Fibroblast of upper back skin (primary cell): Measurements from ENCODE around the gene SLC12A9.

ENCODE experiments used
- DNase-seq: peaks from one replicate; pipeline ENCODE4 v3.0.0-alpha.2; 2013

The SLC12A9 gene

DNA sequence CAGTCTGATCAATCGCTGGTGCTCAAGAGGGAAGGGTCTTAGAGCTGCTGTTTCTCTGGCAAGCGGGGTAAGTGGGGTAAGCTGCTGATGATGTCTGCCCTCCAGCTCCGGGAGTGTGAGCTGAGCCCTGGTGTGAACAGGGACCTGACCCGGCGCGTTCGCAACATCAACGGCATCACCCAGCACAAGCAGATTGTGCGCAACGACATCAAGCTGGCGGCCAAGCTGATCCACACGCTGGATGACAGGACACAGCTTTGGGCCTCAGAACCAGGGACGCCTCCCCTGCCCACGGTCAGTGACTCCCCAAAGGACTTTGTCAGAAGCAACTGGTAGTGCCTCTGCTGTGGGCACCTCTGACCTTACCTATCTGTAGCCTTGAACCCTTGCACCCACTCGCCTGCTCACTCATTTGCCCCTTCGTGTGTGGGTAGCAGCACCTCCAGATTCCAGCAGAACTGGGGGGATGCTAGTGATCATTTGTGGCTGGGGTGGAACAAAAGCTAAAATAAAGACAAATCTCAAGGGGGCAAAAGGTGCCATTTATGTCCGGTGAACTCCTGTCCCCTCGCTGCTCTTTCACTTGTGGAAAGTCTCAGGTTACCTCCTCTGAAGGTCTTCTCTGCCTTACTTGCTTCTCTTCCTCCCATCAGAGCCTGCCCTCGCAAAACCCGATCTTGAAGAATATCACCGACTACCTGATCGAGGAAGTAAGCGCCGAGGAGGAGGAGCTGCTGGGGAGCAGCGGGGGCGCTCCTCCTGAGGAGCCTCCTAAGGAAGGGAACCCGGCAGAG lies 33.8 kb downstream of the SLC12A9 start:
- no peak for DNase-seq

DNA sequence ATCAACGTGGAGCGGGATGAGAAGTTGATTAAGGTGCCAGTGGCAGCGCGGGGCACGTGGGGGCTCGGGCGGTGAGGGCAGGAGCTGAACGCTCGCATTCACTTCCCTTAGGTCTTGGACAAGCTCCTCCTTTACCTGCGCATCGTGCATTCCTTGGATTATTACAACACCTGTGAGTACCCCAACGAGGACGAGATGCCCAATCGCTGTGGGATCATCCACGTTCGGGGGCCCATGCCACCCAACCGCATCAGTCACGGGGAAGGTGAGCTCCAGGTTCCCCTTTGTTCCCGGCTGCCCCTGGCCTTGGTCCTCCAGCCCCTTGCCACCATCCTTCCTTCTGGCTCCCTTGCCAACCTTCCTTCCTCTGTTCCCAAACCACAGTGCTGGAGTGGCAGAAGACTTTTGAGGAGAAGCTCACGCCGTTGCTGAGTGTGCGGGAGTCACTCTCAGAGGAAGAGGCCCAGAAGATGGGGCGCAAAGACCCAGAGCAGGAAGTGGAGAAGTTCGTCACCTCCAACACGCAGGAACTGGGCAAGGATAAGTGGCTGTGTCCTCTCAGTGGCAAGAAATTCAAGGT lies 34.5 kb downstream of the SLC12A9 start:
- DNase-seq, result no peak

DNA sequence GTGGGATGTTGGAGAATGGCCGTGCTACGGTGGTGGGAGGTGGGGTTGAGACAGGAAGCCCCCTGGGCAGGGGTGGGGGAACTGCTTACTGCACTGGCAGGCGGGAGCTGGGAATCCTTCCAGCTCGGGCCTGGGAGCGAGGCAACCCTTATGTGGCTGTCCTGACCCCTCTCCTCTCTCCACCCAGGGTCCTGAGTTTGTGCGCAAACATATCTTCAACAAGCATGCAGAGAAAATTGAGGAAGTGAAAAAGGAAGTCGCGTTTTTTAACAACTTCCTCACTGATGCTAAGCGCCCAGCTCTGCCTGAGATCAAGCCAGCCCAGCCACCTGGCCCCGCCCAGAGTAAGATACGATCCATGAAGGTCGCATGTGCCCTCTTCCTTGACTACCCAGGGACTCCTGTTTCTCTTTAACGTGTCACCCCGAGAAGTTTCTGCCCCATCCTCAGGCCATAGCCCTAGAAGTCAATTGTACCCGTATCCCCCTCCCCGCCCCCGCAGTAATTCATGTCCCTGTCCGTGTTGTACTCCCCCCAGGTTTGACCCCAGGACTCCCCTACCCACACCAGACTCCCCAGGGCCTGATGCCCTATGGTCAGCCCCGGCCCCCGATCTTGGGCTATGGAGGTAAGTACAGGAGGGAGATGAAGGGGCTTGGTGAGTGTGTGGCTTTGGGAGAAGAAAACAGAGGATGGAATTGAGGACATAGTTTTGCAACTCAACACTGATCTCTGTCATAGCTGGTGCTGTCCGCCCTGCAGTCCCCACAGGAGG lies 35.2 kb downstream of the SLC12A9 start:
- DNase-seq, result no peak

DNA sequence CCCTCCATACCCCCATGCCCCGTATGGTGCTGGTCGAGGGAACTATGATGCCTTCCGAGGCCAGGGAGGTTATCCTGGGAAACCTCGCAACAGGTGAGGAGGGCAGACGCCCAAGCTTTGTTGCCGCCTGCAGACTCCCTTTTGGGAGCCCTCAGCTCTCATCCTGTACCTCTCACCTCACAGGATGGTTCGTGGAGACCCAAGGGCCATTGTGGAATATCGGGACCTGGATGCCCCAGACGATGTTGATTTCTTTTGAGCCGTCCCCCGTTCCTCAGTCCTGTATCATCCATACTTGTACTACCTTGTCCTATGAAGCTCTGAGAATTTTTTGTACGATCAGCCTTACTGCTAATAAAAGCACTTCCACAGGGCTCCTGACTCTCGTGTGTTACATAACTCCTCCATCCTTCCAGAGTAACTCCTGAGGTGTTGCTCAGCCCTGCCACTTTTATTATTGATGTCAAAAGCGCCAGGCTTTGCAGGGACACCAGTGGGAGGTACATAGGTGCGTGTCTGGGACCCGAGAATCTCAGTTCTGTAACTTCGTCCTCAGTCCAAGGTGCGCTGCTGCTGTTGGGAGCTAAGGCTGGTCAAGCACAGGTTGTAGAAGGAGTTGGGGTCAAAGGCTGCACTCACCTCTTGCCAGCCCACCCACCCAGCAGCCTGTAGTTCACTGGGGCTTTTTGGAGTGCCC lies 35.9 kb downstream of the SLC12A9 start:
- no peak for DNase-seq

DNA sequence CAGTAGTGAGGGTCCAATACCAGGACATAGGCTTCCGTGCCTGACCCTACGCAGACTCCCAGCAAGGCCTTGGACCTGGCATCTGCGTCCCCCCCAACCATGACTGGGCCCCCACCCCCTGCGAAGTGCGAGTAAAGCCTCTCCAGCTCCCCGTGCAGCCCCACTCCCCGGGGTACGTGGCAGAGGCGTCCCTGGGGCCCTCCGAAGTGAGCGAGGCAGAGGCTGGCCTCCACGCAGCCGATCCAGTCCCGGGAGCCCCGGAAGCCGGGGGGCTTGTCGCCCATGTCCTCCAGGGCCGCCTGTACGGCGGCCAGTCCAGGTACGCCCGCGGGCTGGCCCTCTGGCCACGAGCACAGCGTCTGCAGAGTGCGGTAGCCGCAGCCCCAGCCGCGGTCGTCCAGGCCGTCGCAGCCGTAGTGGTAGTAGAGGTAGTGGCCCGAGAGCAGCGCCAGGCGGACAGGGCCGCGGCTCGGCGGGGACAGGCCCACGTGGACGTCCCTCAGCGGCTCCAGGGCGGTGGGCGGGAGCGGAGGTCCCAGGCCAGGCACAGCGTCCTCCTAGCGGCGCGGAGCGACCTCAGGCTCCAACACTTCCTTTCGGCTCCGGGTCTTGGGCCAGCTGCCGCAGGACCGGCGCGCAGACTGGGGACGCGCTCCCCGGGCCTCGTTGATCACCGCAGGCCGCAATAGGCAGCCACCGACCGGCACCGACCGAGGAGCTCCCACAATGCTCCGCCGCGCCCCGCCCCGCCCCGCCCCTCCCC lies 36.7 kb downstream of the SLC12A9 start, which contains the start of gene UFSP1:
TSS of gene UFSP1 (minus strand) at position 728 of the 763 bp plus-strand sequence. CDS start at position 284, 444 bp downstream.
- DNase-seq, result no peak

DNA sequence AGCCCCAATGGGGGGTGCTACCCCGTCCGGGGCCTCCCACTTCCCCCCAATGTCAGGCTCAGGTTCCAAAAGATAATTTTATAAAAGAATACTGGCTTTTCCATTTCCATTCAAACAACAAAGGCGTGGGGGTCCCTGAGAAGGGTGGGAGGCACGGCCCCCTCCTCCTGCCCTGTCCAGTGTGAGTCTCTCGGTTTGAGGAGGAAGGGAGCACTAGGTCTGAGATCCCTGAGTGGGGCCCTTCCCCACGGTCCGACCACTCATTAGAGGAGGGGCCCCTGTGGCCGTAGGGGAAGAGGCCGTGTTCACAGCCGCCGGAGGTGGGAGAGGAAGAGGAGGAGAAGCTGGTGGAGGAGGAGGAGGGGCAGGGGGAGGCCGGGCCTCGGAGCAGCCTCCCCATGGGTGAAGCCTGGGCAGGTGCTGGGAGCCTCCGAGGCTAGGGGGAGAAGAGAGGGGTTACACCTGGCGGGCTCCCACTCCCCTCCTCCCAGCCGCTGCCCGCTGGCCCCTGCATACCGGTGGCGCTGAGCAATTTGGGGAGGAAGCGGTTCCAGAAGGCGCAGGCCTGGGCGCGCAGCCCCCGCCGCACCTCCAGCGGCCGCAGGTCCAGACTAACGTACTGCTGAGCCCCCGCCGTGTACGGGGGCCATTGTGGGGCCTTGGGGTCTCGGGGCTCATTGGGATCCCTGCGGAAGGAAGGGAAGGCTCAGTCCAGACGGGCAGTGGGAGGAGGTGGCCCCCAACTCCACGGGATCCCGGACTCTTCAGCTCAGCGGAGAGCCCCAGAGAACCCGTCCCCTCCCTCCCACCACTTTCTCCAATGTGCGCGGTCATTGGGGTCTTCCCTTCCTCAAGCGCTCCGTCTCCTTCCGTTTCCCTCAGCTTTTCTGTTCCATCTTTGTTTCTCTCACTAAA lies 38.4 kb downstream of the SLC12A9 start:
- no peak for DNase-seq

DNA sequence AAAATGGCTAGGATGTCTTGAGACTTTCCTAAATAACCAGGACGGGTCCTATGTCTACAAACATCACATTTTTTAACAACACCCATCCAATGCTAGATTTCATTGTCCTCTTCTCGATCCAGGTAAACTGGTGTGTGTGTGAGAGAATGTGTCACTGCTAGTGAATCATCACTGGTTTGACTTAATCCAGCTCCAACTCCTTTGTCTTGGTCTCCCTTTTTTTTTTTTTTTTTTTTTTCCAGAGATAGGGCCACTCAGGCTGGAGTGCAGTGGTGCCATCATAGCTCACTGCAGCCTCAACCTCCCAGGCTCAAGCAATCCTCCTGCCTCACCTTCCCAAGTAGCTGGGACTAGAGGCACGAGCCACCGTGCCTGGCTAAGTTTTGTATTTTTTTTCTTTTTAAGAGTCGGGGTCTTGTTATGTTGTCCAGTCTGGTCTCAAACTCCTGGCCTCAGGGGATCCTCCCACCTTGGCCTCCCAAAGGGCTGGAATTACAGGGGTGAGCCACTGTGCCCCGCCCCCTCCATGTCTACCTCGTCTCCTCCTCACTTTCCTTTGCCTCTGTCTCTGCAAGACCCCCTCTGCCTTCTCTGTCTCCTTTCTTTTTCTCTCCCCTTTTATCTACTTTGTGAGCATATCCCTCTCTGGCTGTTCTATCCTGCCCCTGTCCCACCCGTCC lies 39.2 kb downstream of the SLC12A9 start:
- DNase-seq, result no peak

DNA sequence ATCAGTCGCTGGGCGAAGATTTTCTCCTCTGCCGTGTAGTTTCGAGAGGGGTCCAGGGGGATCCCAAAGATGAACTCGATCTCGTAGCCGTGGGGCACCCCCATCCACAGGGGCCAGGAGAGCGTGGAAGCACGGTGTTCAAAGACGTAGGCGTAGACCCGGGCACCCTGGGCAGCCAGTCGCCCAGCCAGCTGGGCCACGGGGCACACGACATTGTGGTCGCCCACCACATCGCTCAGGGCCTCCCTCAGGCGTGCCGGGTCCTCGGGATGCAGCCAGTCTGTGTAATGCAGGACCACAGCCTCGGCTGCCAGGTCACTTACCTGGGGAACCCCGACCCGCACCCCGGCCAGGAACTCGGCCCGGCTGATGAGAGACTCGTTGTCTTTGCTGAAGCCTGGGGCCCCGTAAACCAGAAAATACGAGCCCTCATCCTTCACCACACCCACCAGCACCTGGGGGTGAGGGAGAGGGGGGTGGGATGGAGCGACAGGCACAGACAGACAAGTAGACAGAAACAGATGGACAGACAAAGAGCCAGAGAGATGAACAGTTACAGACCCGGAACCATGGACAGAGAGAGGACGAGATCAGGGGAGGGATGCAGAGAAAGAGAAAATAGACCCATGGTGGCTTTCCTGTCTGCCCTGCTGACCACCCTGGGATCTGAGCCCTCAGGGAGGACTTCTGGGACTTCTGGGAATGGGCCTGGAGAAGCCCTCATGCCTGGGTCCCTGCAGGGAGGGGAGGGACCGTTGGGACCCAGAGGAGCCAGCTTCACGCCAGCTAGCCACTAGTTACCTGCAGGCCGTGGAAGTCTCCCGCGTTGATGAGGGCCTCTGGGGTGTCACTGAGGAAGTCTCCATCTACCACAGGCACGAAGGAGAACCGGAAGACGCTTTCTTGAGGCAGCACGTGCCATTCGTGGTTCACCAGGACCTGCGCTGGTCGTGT lies 40.1 kb downstream of the SLC12A9 start:
- DNase-seq, result no peak

DNA sequence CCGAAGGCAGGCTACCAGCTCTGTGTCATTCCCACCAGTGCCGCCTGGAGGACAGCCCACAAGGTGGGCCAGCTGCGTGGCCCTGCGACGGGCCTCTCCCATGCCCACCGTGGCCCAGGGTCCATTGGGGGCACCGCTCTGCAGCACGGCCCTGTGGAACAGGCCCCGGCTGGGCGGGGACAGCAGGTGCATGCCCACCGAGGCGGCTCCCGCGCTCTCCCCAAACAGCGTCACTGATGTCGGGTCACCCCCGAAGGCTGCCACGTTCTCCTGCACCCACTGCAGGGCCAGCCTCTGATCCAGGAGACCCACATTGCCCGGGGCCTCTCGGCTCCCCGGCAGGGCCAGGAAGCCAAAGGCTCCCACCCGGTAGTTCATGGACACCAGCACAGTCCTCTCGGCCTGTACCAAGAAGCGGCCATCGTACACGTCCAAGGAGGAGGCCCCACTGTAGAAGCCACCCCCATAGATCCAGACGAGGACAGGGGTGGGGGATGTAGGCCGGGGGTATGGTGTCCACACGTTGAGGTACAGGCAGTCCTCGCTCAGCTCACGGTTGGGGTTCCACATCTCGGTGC lies 40.9 kb downstream of the SLC12A9 start:
- no peak for DNase-seq

DNA sequence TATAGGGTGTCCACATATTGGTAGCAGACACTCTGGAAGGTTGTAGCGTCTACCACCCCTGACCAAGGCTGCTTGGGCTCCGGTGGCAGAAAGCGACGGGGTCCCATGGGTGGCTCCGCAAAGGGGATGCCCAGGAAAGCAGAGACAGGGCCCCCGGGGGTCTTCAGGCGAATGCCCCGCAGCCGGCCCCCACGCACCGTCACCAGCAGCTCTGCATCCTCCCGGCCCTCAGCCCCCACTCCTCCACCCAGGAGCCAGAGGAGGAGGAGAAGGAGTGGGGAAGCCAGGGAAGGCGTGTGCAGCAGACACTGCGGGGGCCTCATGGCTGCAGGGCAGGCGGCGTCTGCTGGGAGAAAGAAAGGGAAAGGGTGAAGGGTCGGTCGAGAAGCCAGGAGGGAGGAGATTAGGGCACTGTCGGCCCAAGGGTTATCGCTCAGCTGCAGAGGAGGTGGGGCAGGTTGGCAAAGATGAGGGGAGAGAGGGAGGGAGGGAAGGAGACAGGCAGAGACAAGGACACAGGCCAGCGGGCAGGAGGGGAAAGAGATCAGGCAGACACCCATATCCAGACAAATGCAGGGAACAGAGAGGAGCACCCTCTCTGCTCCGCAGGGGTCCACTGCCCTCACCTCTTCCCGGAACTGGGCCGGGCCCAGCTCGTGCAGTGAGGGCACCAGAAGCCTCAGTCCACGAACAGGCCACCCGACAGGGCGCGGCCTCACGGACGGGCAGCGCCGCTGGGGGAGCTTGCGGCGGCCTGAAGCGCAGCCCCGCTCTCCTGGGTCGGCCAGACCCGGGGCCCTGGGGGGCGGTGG lies 41.6 kb downstream of the SLC12A9 start:
- no peak for DNase-seq

DNA sequence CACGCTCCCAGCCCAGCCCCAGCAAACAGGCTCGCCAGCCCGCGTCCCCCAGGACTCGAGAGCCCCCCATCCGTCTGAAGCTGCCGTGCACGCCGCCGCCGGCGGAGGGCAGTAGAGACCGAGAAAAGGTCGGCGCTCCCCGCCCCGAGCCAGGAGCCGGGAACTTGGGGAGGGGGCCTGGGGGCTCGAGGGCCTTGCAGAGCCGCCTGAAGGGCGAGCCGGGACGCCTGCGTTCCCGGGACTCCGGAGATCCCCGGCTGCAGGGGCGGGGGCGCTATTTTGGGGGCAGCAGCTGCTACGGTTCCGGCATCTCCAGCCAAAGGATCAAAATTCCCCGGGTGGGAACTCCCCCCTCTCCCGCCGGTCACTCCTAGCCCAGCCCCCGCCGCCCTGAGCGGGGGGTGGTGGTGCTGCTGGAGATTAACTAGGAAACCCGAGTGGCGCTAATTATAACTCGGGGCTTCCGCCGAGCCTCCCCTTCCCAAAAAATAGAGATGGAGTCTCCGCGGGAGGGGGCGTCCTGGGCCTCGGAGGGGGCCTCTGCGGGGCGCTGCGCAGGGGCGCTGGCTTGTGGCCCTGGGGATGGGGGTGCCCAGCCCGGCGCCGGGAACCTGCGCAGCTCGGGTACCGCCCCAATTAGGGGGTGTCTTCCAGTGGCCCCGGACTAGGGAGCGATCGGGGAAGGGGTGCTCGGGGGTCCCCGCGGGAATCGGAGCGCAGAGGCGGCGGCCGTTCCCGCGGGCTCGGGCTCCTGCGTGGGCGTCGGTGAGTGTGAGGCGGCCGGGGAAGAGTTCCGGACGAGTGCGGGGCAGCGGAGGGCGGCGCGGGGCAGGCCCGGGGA lies 42.6 kb downstream of the SLC12A9 start:
- DNase-seq, result peak; percentile 22

DNA sequence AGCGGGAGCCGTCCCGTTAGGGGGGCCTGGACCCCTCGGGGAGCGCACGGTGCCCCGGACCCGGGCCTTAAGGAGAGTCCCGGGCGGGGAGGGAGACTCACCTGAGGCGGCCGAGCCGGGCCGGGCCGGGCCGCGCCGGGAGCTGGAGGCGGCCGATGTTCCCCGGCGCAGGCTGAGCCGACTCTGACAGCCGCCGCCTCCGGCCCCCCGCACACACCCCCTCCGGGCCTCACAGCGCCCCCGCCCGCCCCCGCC lies 43.1 kb downstream of the SLC12A9 start, which contains the start of gene ACHE:
TSS of gene ACHE (minus strand) at position 188 of the 255 bp plus-strand sequence. CDS start 1,656 bp downstream, outside the sequence.
- no peak for DNase-seq

DNA sequence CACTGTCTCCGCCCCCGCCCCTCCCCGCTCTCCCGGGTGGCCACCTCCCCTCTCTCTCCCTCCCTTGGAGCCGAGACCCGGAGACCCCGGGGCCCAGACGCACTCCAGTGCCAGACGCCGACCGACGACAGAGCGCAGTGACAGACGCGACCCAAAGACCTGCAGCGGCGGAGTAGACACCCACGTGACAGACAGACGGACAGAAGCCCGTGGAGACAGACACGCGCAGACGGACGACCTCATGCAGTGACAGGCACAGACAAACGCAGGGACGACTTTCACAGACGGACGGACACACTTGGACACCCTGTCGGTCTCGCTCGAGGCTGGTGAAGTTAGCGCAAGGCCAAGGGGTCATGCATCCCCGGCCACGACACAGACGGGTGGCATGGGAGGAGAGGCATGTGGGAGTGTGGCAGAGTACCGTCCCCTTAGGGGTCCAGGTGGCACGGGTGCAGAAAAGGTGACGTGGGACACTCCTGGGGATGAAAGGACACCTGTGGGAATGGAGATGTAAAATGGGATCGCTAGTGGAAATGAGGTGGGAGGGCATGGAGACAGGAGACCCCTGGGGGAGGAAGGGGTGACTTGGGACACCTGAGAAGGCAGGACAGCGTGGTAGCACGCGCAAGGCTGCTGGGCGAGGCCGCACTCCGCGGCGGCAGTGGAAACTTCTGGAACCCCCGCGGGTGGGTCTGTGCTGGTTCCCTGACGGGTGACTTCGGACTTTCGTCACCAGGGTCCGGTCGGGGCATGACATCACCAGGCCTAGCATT lies 43.6 kb downstream of the SLC12A9 start:
- DNase-seq, result no peak

DNA sequence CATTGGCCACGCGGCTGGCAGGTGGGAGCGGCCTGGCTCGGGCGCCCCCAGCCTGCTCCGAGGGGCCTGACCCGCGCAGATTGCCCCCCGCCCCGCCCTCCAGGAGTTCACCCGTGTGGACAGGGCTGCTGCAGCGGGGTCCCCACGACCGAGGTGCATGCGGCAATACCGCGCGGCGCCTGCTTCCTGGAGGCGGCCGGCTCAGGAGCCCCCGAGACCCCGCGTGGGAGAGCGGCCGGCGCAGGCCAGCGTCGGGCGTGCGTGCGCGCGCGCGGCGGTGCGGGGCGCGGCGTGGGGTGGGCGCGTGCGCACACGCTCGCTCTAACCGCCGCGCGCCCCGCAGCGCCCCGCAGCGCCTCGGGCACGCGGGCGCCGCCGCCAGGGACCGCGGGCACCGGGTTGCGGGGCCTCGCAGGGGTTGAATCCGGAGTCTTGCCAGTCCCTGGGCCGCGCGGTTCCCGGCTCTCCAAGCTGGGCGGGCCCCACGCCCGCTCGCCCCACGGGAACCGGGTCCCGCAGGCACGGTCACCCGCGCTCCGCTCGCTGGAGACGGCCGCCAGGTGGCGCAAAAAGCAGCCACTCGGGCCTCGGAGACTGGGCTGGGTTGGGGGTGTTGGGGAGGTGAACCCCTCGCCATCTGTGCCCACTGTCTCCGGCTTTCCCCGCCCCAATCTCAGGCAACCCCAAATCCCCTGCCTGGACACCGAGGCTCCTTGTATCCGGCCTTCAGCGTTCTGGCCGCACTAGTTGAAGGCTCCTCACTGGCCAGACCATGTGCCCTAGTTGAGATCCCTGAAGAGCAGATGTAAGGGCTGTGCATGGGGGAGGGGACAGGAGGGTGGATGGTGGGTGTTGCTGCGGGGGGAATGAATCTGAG lies 44.5 kb downstream of the SLC12A9 start:
- no peak for DNase-seq

DNA sequence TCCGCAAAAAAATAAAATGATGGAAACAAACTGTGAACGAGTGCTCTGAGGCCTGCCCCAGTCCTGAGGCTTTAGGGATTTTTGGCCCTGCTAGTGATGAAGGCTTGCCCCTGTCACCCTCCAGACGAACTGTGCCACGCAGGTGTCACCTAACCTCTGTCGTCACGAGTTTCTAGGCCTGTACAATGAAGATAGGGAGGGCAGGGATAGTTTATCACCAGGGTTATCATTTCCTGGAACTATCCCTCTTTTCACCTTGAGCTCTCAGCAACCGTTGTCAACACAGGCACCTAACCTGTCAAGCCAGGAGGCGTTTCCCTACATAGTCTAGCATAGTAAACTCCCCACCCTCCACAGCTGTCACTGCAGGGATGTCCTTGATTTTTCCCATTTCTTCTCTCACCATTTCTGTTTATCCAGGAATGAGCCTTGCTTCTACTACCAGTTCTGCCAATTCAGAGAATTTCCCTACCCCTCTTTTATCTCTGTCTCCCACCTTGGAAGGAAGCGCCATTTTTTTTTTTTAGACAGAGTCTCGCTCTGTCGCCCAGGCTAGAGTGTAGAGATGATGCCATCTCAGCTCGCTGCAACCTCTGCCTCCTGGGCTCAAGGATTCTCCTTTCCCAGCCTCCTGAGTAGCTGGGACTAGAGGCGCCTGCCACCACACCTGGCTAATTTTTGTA lies 45.4 kb downstream of the SLC12A9 start:
- DNase-seq, result no peak
